PC-9 (cell line): Measurements from ENCODE around the gene TUBA8. TPM values are rescaled to one million over a fixed set of nuclear protein-coding genes. Genes with fewer than 3 reads are reported as not detected.

ENCODE experiments used
- BruUV-seq: library from RNA; stranded (reverse); fragments of 400-500 nt; replicated peaks from 2 replicates; lab custom pipeline; 2021; lab: Mats Ljungman, UMichigan
- CTCF ChIA-PET: fragments of 300-600 bp; sonication (Branson Sonifier 250); formaldehyde crosslinking; loops from one replicate; lab custom pipeline; 2022; ENCODE audit warnings: antibody characterized with exemption; lab: Charles Lee
- POLR2A ChIA-PET: fragments of 300-600 bp; sonication (Branson Sonifier 250); formaldehyde crosslinking; loops from one replicate; lab custom pipeline; 2022; ENCODE audit warnings: antibody characterized with exemption; ENCODE audit not compliant: unreplicated experiment; lab: Charles Lee
- DNase-seq, 2 experiments: peaks; one replicate each; pipeline versions ENCODE4 v3.0.0 to v3.0.0-alpha.2; 2015 to 2022; ENCODE audit warnings: mixed read lengths in 1 of 2
- H2AFZ ChIP-seq: fragments of 200-600 bp; sonication (generic); 2 replicates; pipeline ENCODE4 v1.8.1; 2017; ENCODE audit warnings: antibody characterized with exemption
- H3F3A ChIP-seq: fragments of 200-600 bp; sonication (generic); 2 replicates; pipeline ENCODE4 v1.8.1; 2017; ENCODE audit warnings: antibody characterized with exemption, mild to moderate bottlenecking, low read depth; ENCODE audit not compliant: insufficient read depth
- H3K27ac ChIP-seq: fragments of 200-600 bp; sonication (generic); 2 replicates; pipeline ENCODE4 v1.6.1; 2016; ENCODE audit warnings: mixed run types
- H3K27me3 ChIP-seq: fragments of 200-600 bp; sonication (generic); 2 replicates; pipeline ENCODE4 v1.6.1; 2016; ENCODE audit warnings: low read depth, mixed run types; ENCODE audit not compliant: insufficient read depth
- H3K36me3 ChIP-seq: fragments of 200-600 bp; sonication (generic); 2 replicates; pipeline ENCODE4 v1.6.1; 2016; ENCODE audit warnings: low read depth, mixed run types
- H3K4me1 ChIP-seq: fragments of 200-600 bp; sonication (generic); replicated peaks from 2 replicates; pipeline ENCODE4 v1.6.1; 2016; ENCODE audit warnings: mixed run types; ENCODE audit not compliant: insufficient read depth
- H3K4me2 ChIP-seq: fragments of 200-600 bp; sonication (generic); 2 replicates; pipeline ENCODE4 v1.6.1; 2017; ENCODE audit warnings: mixed run types
- H3K4me3 ChIP-seq: fragments of 200-600 bp; sonication (generic); 2 replicates; pipeline ENCODE4 v1.6.1; 2016; ENCODE audit warnings: mixed run types
- H3K79me2 ChIP-seq: fragments of 200-600 bp; sonication (generic); 2 replicates; pipeline ENCODE4 v1.6.1; 2017; ENCODE audit warnings: low read depth, mixed run types
- H3K9me2 ChIP-seq: fragments of 200-600 bp; sonication (generic); 2 replicates; pipeline ENCODE4 v1.8.1; 2017; ENCODE audit warnings: mild to moderate bottlenecking; ENCODE audit not compliant: insufficient read depth
- H3K9me3 ChIP-seq: fragments of 200-600 bp; sonication (generic); 2 replicates; pipeline ENCODE4 v1.8.1; 2016; ENCODE audit warnings: low read depth; ENCODE audit not compliant: insufficient read depth
- H4K20me1 ChIP-seq: fragments of 200-600 bp; sonication (generic); 2 replicates; pipeline ENCODE4 v1.8.1; 2017; ENCODE audit not compliant: insufficient read depth
- CTCF ChIP-seq: fragments of 200-600 bp; sonication (generic); conservative IDR thresholded peaks from 2 replicates; pipeline ENCODE4 v1.6.1; 2017; ENCODE audit warnings: mixed run types, antibody characterized with exemption, mild to moderate bottlenecking, moderate library complexity
- EZH2 ChIP-seq: fragments of 200-600 bp; sonication (generic); IDR thresholded peaks from 2 replicates; pipeline ENCODE4 v1.8.0; 2017; ENCODE audit warnings: antibody characterized with exemption, low read depth
- intact Hi-C: fragments of 100-400 bp; cut with micrococcal nuclease; formaldehyde crosslinking; loops from one replicate; pipeline ENCODE4 v1.10.0; 2022; ENCODE audit not compliant: unreplicated experiment
- total RNA-seq: library from RNA; stranded (reverse); gene quantifications from 2 replicates; pipeline ENCODE4 v1.2.3, GENCODE V29; 2021

The TUBA8 gene
- total RNA-seq, 1 experiment from 2014 or later, result 0.72 TPM

- H2AFZ ChIP-seq, result no peak overlapping the region
- POLR2A ChIA-PET, result no interaction called here
Observed at GRCh38 chr22:18091478-18091877, 19.1 kb upstream of the TUBA8 start.

GRCh38 chr22:18091916-18092526 is 18.6 kb upstream of the TUBA8 start:
- no peaks in the 10 kb centered on the region for H3K27me3 ChIP-seq
- intact Hi-C loops, result no loop called here
- H3K4me1 ChIP-seq, result no peaks in the 10 kb centered on the region
- H3K79me2 ChIP-seq, result no peaks in the 10 kb centered on the region
- POLR2A ChIA-PET, result no interaction called here
- H4K20me1 ChIP-seq, result no peaks in the 10 kb centered on the region
- H3K9me2 ChIP-seq, result no peaks in the 10 kb centered on the region
- no peaks in the 10 kb centered on the region for H3F3A ChIP-seq
- TF ChIP-seq EZH2 (no peak), CTCF (no peak)
- CTCF ChIA-PET, result no interaction called here
- H3K4me2 ChIP-seq, result no peak overlapping the region
- H3K36me3 ChIP-seq, result no peaks in the 10 kb centered on the region
- H3K9me3 ChIP-seq, result no peaks in the 10 kb centered on the region
- no peak overlapping the region for H3K27ac ChIP-seq
- no TSS peak for BruUV-seq
- H3K4me3 ChIP-seq, result no peak overlapping the region
- no peak overlapping the region for H2AFZ ChIP-seq
- DNase-seq, result no peak

More at GRCh38 chr22:18091478-18091877, 19.1 kb upstream of the TUBA8 start:
- intact Hi-C loops, result no loop called here
- Histone ChIP-seq H3K9me2 (no peaks in the 10 kb centered on the region), H3K27ac (no peak overlapping the region), H3K36me3 (no peaks in the 10 kb centered on the region), H4K20me1 (no peaks in the 10 kb centered on the region), H3K4me2 (no peak overlapping the region), H3K9me3 (no peaks in the 10 kb centered on the region), H3K79me2 (no peaks in the 10 kb centered on the region), H3K27me3 (no peaks in the 10 kb centered on the region), H3F3A (no peaks in the 10 kb centered on the region), H3K4me3 (no peak overlapping the region), H3K4me1 (no peaks in the 10 kb centered on the region)
- no TSS peak for BruUV-seq
- DNase-seq, result no peak
- TF ChIP-seq EZH2 (no peak), CTCF (no peak)
- CTCF ChIA-PET, result no interaction called here

DNA sequence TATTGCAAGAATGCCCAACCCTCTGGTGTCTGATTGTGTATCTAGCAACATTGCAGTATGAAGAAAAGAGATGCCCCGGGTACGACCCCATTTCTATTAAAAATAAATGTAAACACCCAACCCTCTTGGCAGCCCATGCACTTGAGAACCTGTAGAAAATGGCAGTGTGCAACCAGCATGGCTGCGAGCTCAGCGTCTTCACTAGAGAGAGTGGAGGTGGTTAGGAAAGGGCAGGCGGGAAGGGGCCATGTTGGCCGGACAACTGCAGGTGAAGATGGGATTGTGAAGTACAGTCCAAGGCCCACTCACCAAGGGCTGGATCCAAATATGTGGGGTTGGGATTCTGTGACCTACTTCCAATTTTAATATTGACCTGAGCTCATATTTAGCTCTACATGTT is 16.9 kb upstream of the TUBA8 start:
- CTCF ChIA-PET, result no interaction called here
- intact Hi-C loops, result no loop called here
- no peaks in the 10 kb centered on the region for H3K4me1 ChIP-seq

More for the DNA sequence above, 16.9 kb upstream of the TUBA8 start:
- Histone ChIP-seq H3F3A (no peaks in the 10 kb centered on the region), H3K9me2 (no peaks in the 10 kb centered on the region), H3K27me3 (no peaks in the 10 kb centered on the region), H4K20me1 (no peaks in the 10 kb centered on the region), H3K27ac (no peak overlapping the region), H3K4me3 (no peak overlapping the region), H2AFZ (no peak overlapping the region), H3K79me2 (no peaks in the 10 kb centered on the region), H3K36me3 (no peaks in the 10 kb centered on the region), H3K4me2 (no peak overlapping the region), H3K9me3 (no peaks in the 10 kb centered on the region)
- POLR2A ChIA-PET, result no interaction called here
- no TSS peak for BruUV-seq
- DNase-seq, result no peak
- TF ChIP-seq CTCF, result no peak
- TF ChIP-seq EZH2, result no peak
